Trophoblast cell (in vitro differentiated cells and primary cell): ENCODE data around the gene SMO.

Source experiments
- DNase-seq, 2 donors: peaks; one replicate each; pipeline ENCODE4 v3.0.0-alpha.2; 2016
- H2AFZ ChIP-seq: 2 replicates; pipeline ENCODE4 v1.6.1; 2013; ENCODE audit warnings: low read length, moderate library complexity, mild to moderate bottlenecking; ENCODE audit not compliant: insufficient read depth, poor library complexity
- H2AK5ac ChIP-seq: 2 replicates; pipeline ENCODE4 v1.6.1; 2013; ENCODE audit warnings: mild to moderate bottlenecking, low read length
- H2BK120ac ChIP-seq: 2 replicates; pipeline ENCODE4 v1.6.1; 2013; ENCODE audit warnings: low read length, mild to moderate bottlenecking, moderate library complexity; ENCODE audit not compliant: insufficient read depth, poor library complexity
- H2BK12ac ChIP-seq: 2 replicates; pipeline ENCODE4 v1.6.1; 2013; ENCODE audit warnings: mild to moderate bottlenecking, low read length, moderate library complexity
- H2BK5ac ChIP-seq: 2 replicates; pipeline ENCODE4 v1.6.1; 2013; ENCODE audit warnings: low read length, low read depth, moderate library complexity, mild to moderate bottlenecking; ENCODE audit not compliant: poor library complexity
- H3K14ac ChIP-seq: 2 replicates; pipeline ENCODE4 v1.6.1; 2013; ENCODE audit warnings: mild to moderate bottlenecking, low read length
- H3K18ac ChIP-seq: 2 replicates; pipeline ENCODE4 v1.6.1; 2013; ENCODE audit warnings: mild to moderate bottlenecking, low read length
- H3K23ac ChIP-seq: 2 replicates; pipeline ENCODE4 v1.6.1; 2013; ENCODE audit warnings: low read length
- H3K27ac ChIP-seq: 2 replicates; pipeline ENCODE4 v1.5.1; 2013; ENCODE audit warnings: low read depth, mild to moderate bottlenecking, inconsistent platforms, low read length, moderate library complexity
- H3K27me3 ChIP-seq: 2 replicates; pipeline ENCODE4 v1.6.1; 2013; ENCODE audit warnings: inconsistent platforms, mild to moderate bottlenecking, low read length, moderate library complexity; ENCODE audit not compliant: insufficient read depth
- H3K36me3 ChIP-seq, 2 experiments: 1 replicate in 1 of 2; 2 replicates in 1 of 2; pipeline ENCODE4 v1.6.1; 2013; ENCODE audit warnings: low read length in 2 of 2, mild to moderate bottlenecking in 2 of 2, moderate library complexity in 1 of 2; ENCODE audit not compliant: insufficient read depth in 2 of 2, control insufficient read depth in 1 of 2
- H3K4ac ChIP-seq: 2 replicates; pipeline ENCODE4 v1.6.1; 2013; ENCODE audit warnings: low read depth, mild to moderate bottlenecking, low read length, moderate library complexity
- H3K4me1 ChIP-seq, 2 experiments: 1 replicate in 1 of 2; 2 replicates in 1 of 2; pipeline ENCODE4 v1.6.1; 2013; ENCODE audit warnings: low read length in 2 of 2, mild to moderate bottlenecking in 2 of 2, moderate library complexity in 1 of 2; ENCODE audit not compliant: insufficient read depth in 2 of 2, control insufficient read depth in 1 of 2
- H3K4me2 ChIP-seq: 2 replicates; pipeline ENCODE4 v1.6.1; 2013; ENCODE audit warnings: inconsistent platforms, mild to moderate bottlenecking, low read length, moderate library complexity
- H3K4me3 ChIP-seq: 2 replicates; pipeline ENCODE4 v1.5.1; 2013; ENCODE audit warnings: mild to moderate bottlenecking, low read depth, low read length, inconsistent platforms
- H3K79me1 ChIP-seq: one replicate; pipeline ENCODE4 v1.6.1; 2013; ENCODE audit warnings: low read length
- H3K79me2 ChIP-seq: 2 replicates; pipeline ENCODE4 v1.6.1; 2013; ENCODE audit warnings: low read length, mild to moderate bottlenecking; ENCODE audit not compliant: control insufficient read depth, insufficient read depth, poor library complexity
- H3K9ac ChIP-seq: 2 replicates; pipeline ENCODE4 v1.6.1; 2013; ENCODE audit warnings: mild to moderate bottlenecking, low read length
- H3K9me3 ChIP-seq: 2 replicates; pipeline ENCODE4 v1.6.1; 2013; ENCODE audit warnings: low read depth, mild to moderate bottlenecking, control low read depth, inconsistent platforms, low read length; ENCODE audit not compliant: insufficient read depth
- H4K12ac ChIP-seq: 2 replicates; pipeline ENCODE4 v1.6.1; 2013; ENCODE audit warnings: low read depth, mild to moderate bottlenecking, low read length, moderate library complexity
- H4K8ac ChIP-seq: 2 replicates; pipeline ENCODE4 v1.6.1; 2013; ENCODE audit warnings: low read depth, mild to moderate bottlenecking, low read length, moderate library complexity
- H4K91ac ChIP-seq: one replicate; pipeline ENCODE4 v1.6.1; 2013; ENCODE audit warnings: low read depth, mild to moderate bottlenecking, low read length, moderate library complexity
- WGBS: extraction: QIAGEN DNeasy Blood & Tissue Kit; methylation state at CpG from one replicate; pipeline ENCODE4 v1.1.7; 2013; ENCODE audit warnings: missing lambda C conversion rate; ENCODE audit not compliant: insufficient read length, insufficient coverage; ENCODE audit errors: extremely low coverage; 5-methylcytosine and 5-hydroxymethylcytosine counted together

SMO gene

GRCh38 chr7:129227646-129228578, 39.5 kb downstream of the SMO start:
- no peak for DNase-seq
- H4K12ac ChIP-seq, result no peak overlapping the region
- no peak overlapping the region for H3K4me2 ChIP-seq
- no peak overlapping the region for H2BK12ac ChIP-seq
- H3K27me3 ChIP-seq, result no peaks in the 10 kb centered on the region
- no peak overlapping the region for H3K18ac ChIP-seq
- no peak overlapping the region for H2AK5ac ChIP-seq
- H3K4me3 ChIP-seq, result no peak overlapping the region
- H3K14ac ChIP-seq, result no peak overlapping the region
- no peak overlapping the region for H3K9ac ChIP-seq
- no peaks in the 10 kb centered on the region for H3K4me1 ChIP-seq
- H3K36me3 ChIP-seq, result peaks cover 0 to 2% of the 10 kb centered on the region in 2 experiments
- H3K27ac ChIP-seq, result no peak overlapping the region
- H4K91ac ChIP-seq, result no peak overlapping the region
- H3K9me3 ChIP-seq, result no peaks in the 10 kb centered on the region
- H2BK120ac ChIP-seq, result no peak overlapping the region
- no peak overlapping the region for H3K23ac ChIP-seq
- no peak overlapping the region for H2BK5ac ChIP-seq
- WGBS, result no CpG with 5 or more reads among the region's 4 CpGs
- H4K8ac ChIP-seq, result no peak overlapping the region
- H3K79me2 ChIP-seq, result peaks cover 1% of the 10 kb centered on the region
- H3K4ac ChIP-seq, result no peak overlapping the region
- H2AFZ ChIP-seq, result no peak overlapping the region
- H3K79me1 ChIP-seq, result peaks cover 2% of the 10 kb centered on the region

- Histone ChIP-seq H2BK5ac (no peak overlapping the region), H3K27me3 (no peaks in the 10 kb centered on the region), H4K91ac (no peak overlapping the region), H2BK120ac (no peak overlapping the region), H3K27ac (no peak overlapping the region), H3K14ac (no peak overlapping the region), H2AK5ac (no peak overlapping the region), H3K23ac (no peak overlapping the region), H3K79me2 (peaks cover 1% of the 10 kb centered on the region), H3K79me1 (peaks cover 2% of the 10 kb centered on the region), H3K4me2 (no peak overlapping the region), H3K4me3 (no peak overlapping the region), H3K18ac (no peak overlapping the region), H3K9ac (no peak overlapping the region), H3K4me1 (no peaks in the 10 kb centered on the region), H3K4ac (no peak overlapping the region), H4K8ac (no peak overlapping the region), H2AFZ (no peak overlapping the region), H4K12ac (no peak overlapping the region), H3K36me3 (peaks cover 0 to 2% of the 10 kb centered on the region in 2 experiments), H2BK12ac (no peak overlapping the region), H3K9me3 (no peaks in the 10 kb centered on the region)
- DNase-seq, result no peak
- WGBS, result no CpG with 5 or more reads among the region's 2 CpGs
Observed at GRCh38 chr7:129228633-129229032, 40.2 kb downstream of the SMO start.

DNA sequence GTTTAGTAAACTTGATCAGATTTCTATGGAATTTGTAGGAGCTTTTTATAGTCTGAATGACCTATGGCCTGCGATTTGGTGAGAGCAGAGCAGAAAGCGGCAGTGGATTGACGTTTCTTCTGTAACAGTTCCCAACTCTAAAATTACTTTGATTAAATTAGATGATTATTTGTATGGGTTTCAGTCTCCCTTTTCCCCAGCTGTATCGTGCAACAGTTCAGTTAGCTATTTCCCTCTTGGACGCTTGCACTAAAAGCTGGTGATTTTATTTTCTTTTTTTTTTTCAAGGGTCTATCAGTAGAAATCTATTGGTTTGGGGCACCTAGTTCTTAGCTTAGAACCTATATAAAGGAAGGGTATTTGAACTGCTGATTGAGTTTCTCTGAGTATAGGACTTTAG, 43.2 kb downstream of the SMO start:
- Histone ChIP-seq H2BK120ac (no peak overlapping the region), H4K12ac (no peak overlapping the region), H3K4me2 (no peak overlapping the region), H3K9me3 (no peaks in the 10 kb centered on the region), H3K79me2 (no peaks in the 10 kb centered on the region), H4K8ac (no peak overlapping the region), H3K27ac (no peak overlapping the region), H3K27me3 (no peaks in the 10 kb centered on the region), H3K79me1 (no peaks in the 10 kb centered on the region), H3K4ac (no peak overlapping the region), H3K18ac (no peak overlapping the region), H4K91ac (no peak overlapping the region), H3K36me3 (peaks cover 0 to 2% of the 10 kb centered on the region in 2 experiments), H2BK5ac (no peak overlapping the region), H3K4me3 (no peak overlapping the region), H3K23ac (no peak overlapping the region), H2AK5ac (no peak overlapping the region), H3K14ac (no peak overlapping the region), H3K9ac (no peak overlapping the region), H2AFZ (no peak overlapping the region), H3K4me1 (no peaks in the 10 kb centered on the region), H2BK12ac (no peak overlapping the region)
- no CpG with 5 or more reads among the region's 5 CpGs for WGBS
- no peak for DNase-seq

GRCh38 chr7:129238546-129238945, 50.1 kb downstream of the SMO start:
- no peaks in the 10 kb centered on the region for H3K27me3 ChIP-seq
- no peak overlapping the region for H3K4me3 ChIP-seq
- no peak overlapping the region for H2BK12ac ChIP-seq
- no peak overlapping the region for H3K27ac ChIP-seq
- no peaks in the 10 kb centered on the region for H3K79me1 ChIP-seq
- DNase-seq, result no peak
- H3K9ac ChIP-seq, result no peak overlapping the region
- no peak overlapping the region for H2BK120ac ChIP-seq
- WGBS, result no CpG with 5 or more reads among the region's 8 CpGs
- no peaks in the 10 kb centered on the region for H3K4me1 ChIP-seq
- H3K36me3 ChIP-seq, result no peaks in the 10 kb centered on the region
- no peak overlapping the region for H3K14ac ChIP-seq
- no peak overlapping the region for H2AK5ac ChIP-seq
- no peak overlapping the region for H4K91ac ChIP-seq
- no peaks in the 10 kb centered on the region for H3K9me3 ChIP-seq
- H3K23ac ChIP-seq, result no peak overlapping the region
- no peak overlapping the region for H3K4me2 ChIP-seq
- H2BK5ac ChIP-seq, result no peak overlapping the region
- H3K79me2 ChIP-seq, result no peaks in the 10 kb centered on the region
- H4K8ac ChIP-seq, result no peak overlapping the region
- H3K18ac ChIP-seq, result no peak overlapping the region
- no peak overlapping the region for H3K4ac ChIP-seq
- H4K12ac ChIP-seq, result no peak overlapping the region
- no peak overlapping the region for H2AFZ ChIP-seq
